Natural killer cell (primary cell): ENCODE data around the gene GPSM1. TPM values are rescaled to one million over a fixed set of nuclear protein-coding genes. Genes with fewer than 3 reads are reported as not detected.

Source experiments
- ATAC-seq, 3 donors: fragments of 150-1000 bp in 2 of 3; fragments of 200-7000 bp in 1 of 3; cut with Tn5 transposase; 1 replicate in 1 of 3; 2 replicates in 2 of 3; pipeline ENCODE4 v1.10.0; 2021; ENCODE audit warnings: mild to moderate bottlenecking in 2 of 3, moderate library complexity in 2 of 3
- DNase-seq, 2 donors: peaks; one replicate each; pipeline versions ENCODE4 v3.0.0 to v3.0.0-alpha.2; 2013 to 2021; ENCODE audit warnings: mixed read lengths in 1 of 2
- H3K27ac ChIP-seq: one replicate; pipeline ENCODE4 v1.5.1; 2013; ENCODE audit warnings: mild to moderate bottlenecking, low read length
- H3K27me3 ChIP-seq: one replicate; pipeline ENCODE4 v1.6.1; 2013; ENCODE audit warnings: low read length; ENCODE audit not compliant: control insufficient read depth, insufficient read depth
- H3K36me3 ChIP-seq: one replicate; pipeline ENCODE4 v1.6.1; 2013; ENCODE audit warnings: low read length; ENCODE audit not compliant: control insufficient read depth, insufficient read depth
- H3K4me1 ChIP-seq: one replicate; pipeline ENCODE4 v1.6.1; 2013; ENCODE audit warnings: low read length; ENCODE audit not compliant: control insufficient read depth, insufficient read depth
- H3K4me3 ChIP-seq: one replicate; pipeline ENCODE4 v1.5.1; 2013; ENCODE audit warnings: low read length
- H3K9me3 ChIP-seq: one replicate; pipeline ENCODE4 v1.6.1; 2013; ENCODE audit warnings: low read length; ENCODE audit not compliant: control insufficient read depth, insufficient read depth
- H3K27ac Mint-ChIP-seq, 2 donors: one replicate each; pipeline ENCODE4 v1.8.0; 2022; ENCODE audit warnings: mild to moderate bottlenecking in 2 of 2, mixed read lengths in 2 of 2, moderate library complexity in 1 of 2
- H3K27me3 Mint-ChIP-seq, 2 donors: one replicate each; pipeline ENCODE4 v1.8.0; 2022; ENCODE audit warnings: low read depth in 2 of 2, mixed read lengths in 2 of 2
- H3K36me3 Mint-ChIP-seq: one replicate; pipeline ENCODE4 v1.8.0; 2022; ENCODE audit warnings: mixed read lengths
- H3K4me1 Mint-ChIP-seq, 2 donors: one replicate each; pipeline ENCODE4 v1.8.0; 2022; ENCODE audit warnings: mixed read lengths in 2 of 2
- H3K4me3 Mint-ChIP-seq: one replicate; pipeline ENCODE4 v1.8.0; 2022; ENCODE audit warnings: mild to moderate bottlenecking, moderate library complexity, mixed read lengths
- H3K9me3 Mint-ChIP-seq, 2 donors: one replicate each; pipeline ENCODE4 v1.8.0; 2022; ENCODE audit warnings: mixed read lengths in 2 of 2
- WGBS: methylation state at CpG from one replicate; pipeline ENCODE4 v1.1.7; 2013; ENCODE audit warnings: missing lambda C conversion rate; ENCODE audit not compliant: insufficient coverage; 5-methylcytosine and 5-hydroxymethylcytosine counted together
- intact Hi-C: fragments of 100-400 bp; cut with micrococcal nuclease; formaldehyde crosslinking; loops from one replicate; pipeline ENCODE4 v1.14.2; 2022
- total RNA-seq, 4 donors: library from RNA; stranded (reverse); fragments of 120-200 nt in 1 of 4; gene quantifications; one replicate each; pipeline versions ENCODE4 v1.2.3 to v1.2.4, GENCODE V29; 2013 to 2022
- TF ChIP-seq, protein P1 (sequence below): fragments of 200-600 bp; IDR thresholded peaks from one replicate; pipeline ENCODE4 v1.8.0; 2022; ENCODE audit warnings: antibody characterized with exemption

The GPSM1 gene
- total RNA-seq, 3 donors from 2014 or later (not counting 1 experiment from before 2014, with no cell fraction given) = 2.6 to 4.2 (median 3.4) TPM

DNA sequence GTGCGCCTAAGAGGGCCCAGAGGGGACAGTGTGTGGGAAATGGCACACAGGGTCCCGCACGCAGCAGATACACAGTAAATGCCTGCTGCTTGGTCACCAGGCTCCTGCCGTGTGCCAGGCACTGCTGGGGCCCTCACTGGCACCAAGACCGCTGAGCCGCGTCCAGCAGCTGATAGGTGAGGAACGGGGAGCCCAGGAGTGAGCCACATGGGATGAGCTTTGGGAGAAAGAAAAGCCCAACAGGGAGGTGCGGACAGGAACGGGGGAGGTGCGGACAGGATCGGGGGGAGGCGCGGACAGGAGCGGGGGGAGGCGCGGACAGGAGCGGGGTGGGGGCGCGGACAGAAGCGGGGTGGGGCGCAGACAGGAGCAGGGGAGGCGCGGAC, 16.5 kb downstream of the GPSM1 start:
- Histone ChIP-seq H3K36me3 (no peaks in the 10 kb centered on the region), H3K4me1 (peaks cover 7% of the 10 kb centered on the region), H3K9me3 (no peaks in the 10 kb centered on the region), H3K27me3 (no peaks in the 10 kb centered on the region), H3K27ac (no peak overlapping the region), H3K4me3 (no peak overlapping the region)
- Mint-ChIP-seq H3K9me3 (no peaks in the 10 kb centered on the region), H3K27ac (no peak overlapping the region), H3K4me3 (no peak overlapping the region), H3K4me1 (peaks cover 0 to 4% of the 10 kb centered on the region in 2 donors), H3K27me3 (no peaks in the 10 kb centered on the region), H3K36me3 (no peaks in the 10 kb centered on the region)
- TF ChIP-seq, protein P1, sequence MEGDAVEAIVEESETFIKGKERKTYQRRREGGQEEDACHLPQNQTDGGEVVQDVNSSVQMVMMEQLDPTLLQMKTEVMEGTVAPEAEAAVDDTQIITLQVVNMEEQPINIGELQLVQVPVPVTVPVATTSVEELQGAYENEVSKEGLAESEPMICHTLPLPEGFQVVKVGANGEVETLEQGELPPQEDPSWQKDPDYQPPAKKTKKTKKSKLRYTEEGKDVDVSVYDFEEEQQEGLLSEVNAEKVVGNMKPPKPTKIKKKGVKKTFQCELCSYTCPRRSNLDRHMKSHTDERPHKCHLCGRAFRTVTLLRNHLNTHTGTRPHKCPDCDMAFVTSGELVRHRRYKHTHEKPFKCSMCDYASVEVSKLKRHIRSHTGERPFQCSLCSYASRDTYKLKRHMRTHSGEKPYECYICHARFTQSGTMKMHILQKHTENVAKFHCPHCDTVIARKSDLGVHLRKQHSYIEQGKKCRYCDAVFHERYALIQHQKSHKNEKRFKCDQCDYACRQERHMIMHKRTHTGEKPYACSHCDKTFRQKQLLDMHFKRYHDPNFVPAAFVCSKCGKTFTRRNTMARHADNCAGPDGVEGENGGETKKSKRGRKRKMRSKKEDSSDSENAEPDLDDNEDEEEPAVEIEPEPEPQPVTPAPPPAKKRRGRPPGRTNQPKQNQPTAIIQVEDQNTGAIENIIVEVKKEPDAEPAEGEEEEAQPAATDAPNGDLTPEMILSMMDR = no peak
- WGBS = 97% methylated on average over 24 of the region's 24 CpGs
- intact Hi-C loops = no loop called here
- no peak for ATAC-seq
- no peak for DNase-seq

- H3K36me3 Mint-ChIP-seq = no peaks in the 10 kb centered on the region
- H3K27ac ChIP-seq = no peak overlapping the region
- H3K27me3 ChIP-seq = no peaks in the 10 kb centered on the region
- TF ChIP-seq, protein P1 = no peak
- H3K27me3 Mint-ChIP-seq = no peaks in the 10 kb centered on the region
- H3K4me3 Mint-ChIP-seq = no peak overlapping the region
- no peaks in the 10 kb centered on the region for H3K9me3 Mint-ChIP-seq
- H3K36me3 ChIP-seq = no peaks in the 10 kb centered on the region
- no peak for ATAC-seq
- peaks cover 7% of the 10 kb centered on the region for H3K4me1 ChIP-seq
- no peaks in the 10 kb centered on the region for H3K9me3 ChIP-seq
- 89% methylated on average over 21 of the region's 21 CpGs for WGBS
- DNase-seq = no peak
- H3K27ac Mint-ChIP-seq = no peak overlapping the region
- intact Hi-C loops = no loop called here
- H3K4me1 Mint-ChIP-seq = no peaks in the 10 kb centered on the region
- H3K4me3 ChIP-seq = no peak overlapping the region
Measured at GRCh38 chr9:136344544-136345280, 17.4 kb downstream of the GPSM1 start.

DNA sequence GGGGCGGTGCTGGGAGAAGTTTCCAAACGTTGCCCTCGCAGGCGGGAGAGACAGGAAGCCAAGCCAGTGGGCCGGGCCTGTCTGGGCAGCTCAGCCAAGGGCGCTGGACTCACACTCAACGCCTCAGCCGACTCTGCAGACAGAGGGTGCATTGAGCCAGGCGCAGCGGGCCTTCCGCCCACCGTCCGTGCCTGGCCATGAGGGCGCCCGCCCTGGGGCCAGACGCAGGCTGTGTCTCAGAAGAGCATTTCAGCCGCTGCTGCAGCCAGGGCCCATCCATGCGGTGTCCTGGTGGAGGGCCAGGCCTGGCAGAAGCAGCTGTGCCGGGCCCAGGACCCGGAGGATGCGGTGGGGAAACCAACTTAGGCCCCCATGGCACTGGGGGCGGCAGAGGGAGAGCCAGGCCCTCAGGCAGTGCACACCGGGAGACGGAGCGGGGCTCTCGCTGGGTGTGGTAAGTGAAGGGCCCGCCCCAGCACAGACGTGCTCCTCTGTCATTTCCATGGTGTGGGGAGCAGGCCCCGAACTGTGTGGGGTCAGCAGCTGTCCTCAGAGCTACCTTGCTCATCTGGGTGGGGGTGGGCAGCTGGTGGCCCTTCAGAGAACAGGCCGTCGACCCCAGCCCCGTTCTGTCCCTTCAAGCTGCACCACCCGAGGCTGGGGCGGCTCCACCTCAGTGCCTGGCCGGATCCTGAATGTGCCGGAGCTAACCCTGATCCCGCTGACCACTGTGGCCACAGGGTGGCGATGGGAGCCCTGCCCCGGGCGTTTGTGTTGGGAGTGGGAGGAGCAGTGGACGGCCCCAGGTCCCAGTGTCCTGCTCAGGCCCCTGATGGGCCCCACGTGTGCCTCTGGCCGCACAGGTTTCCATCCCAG, 18.2 kb downstream of the GPSM1 start:
- Histone ChIP-seq H3K4me3 (no peak overlapping the region), H3K9me3 (no peaks in the 10 kb centered on the region), H3K36me3 (no peaks in the 10 kb centered on the region), H3K27ac (no peak overlapping the region), H3K4me1 (peaks cover 7% of the 10 kb centered on the region), H3K27me3 (no peaks in the 10 kb centered on the region)
- H3K9me3 Mint-ChIP-seq = no peaks in the 10 kb centered on the region
- no peaks in the 10 kb centered on the region for H3K27me3 Mint-ChIP-seq
- no peaks in the 10 kb centered on the region for H3K4me1 Mint-ChIP-seq
- H3K36me3 Mint-ChIP-seq = no peaks in the 10 kb centered on the region
- H3K4me3 Mint-ChIP-seq = no peak overlapping the region
- ATAC-seq (no peak), DNase-seq (no peak)
- 89% methylated on average over 43 of the region's 43 CpGs for WGBS
- TF ChIP-seq, protein P1 = no peak
- intact Hi-C loops = no loop called here
- no peak overlapping the region for H3K27ac Mint-ChIP-seq
